GM23248 (cell line): ENCODE measurements around the gene PKHD1. TPM values are rescaled to one million over a fixed set of nuclear protein-coding genes. Genes with fewer than 3 reads are reported as not detected.

Experiments
- DNase-seq: peaks from one replicate; pipeline ENCODE4 v3.0.0-alpha.2; 2015
- H2AFZ ChIP-seq: fragments of 200-600 bp; sonication (generic); 2 replicates; pipeline ENCODE4 v1.6.1; 2016; ENCODE audit warnings: antibody characterized with exemption
- H3F3A ChIP-seq: fragments of 200-600 bp; sonication (generic); 2 replicates; pipeline ENCODE4 v1.6.1; 2016; ENCODE audit warnings: mild to moderate bottlenecking, antibody characterized with exemption, mixed run types; ENCODE audit not compliant: insufficient read depth
- H3K27ac ChIP-seq: fragments of 200-600 bp; sonication (generic); 2 replicates; pipeline ENCODE4 v1.5.1; 2016; ENCODE audit warnings: mild to moderate bottlenecking
- H3K27me3 ChIP-seq: fragments of 200-600 bp; sonication (generic); replicated peaks from 2 replicates; pipeline ENCODE4 v1.6.1; 2016; ENCODE audit warnings: mild to moderate bottlenecking; ENCODE audit not compliant: insufficient read depth
- H3K36me3 ChIP-seq: fragments of 200-600 bp; sonication (generic); 2 replicates; pipeline ENCODE4 v1.6.1; 2016; ENCODE audit warnings: low read depth, mild to moderate bottlenecking
- H3K4me1 ChIP-seq: fragments of 200-600 bp; sonication (generic); 2 replicates; pipeline ENCODE4 v1.6.1; 2016; ENCODE audit warnings: mild to moderate bottlenecking; ENCODE audit not compliant: insufficient read depth
- H3K4me2 ChIP-seq: fragments of 200-600 bp; sonication (generic); one replicate; pipeline ENCODE4 v1.6.1; 2016; ENCODE audit warnings: mild to moderate bottlenecking; ENCODE audit not compliant: unreplicated experiment
- H3K4me3 ChIP-seq: fragments of 200-600 bp; sonication (generic); 2 replicates; pipeline ENCODE4 v1.5.1; 2016; ENCODE audit warnings: mild to moderate bottlenecking
- H3K79me2 ChIP-seq: fragments of 200-600 bp; sonication (generic); 2 replicates; pipeline ENCODE4 v1.6.1; 2016; ENCODE audit warnings: mild to moderate bottlenecking; ENCODE audit not compliant: insufficient read depth
- H3K9ac ChIP-seq: fragments of 200-600 bp; sonication (generic); 2 replicates; pipeline ENCODE4 v1.6.1; 2016; ENCODE audit warnings: mild to moderate bottlenecking
- H3K9me2 ChIP-seq: fragments of 200-600 bp; sonication (generic); 2 replicates; pipeline ENCODE4 v1.6.1; 2016; ENCODE audit warnings: mixed run types, mild to moderate bottlenecking, moderate library complexity; ENCODE audit not compliant: insufficient read depth
- H3K9me3 ChIP-seq: fragments of 200-600 bp; sonication (generic); one replicate; pipeline ENCODE4 v1.6.1; 2017; ENCODE audit warnings: low read depth
- H4K20me1 ChIP-seq: fragments of 200-600 bp; sonication (generic); 2 replicates; pipeline ENCODE4 v1.6.0; 2016; ENCODE audit not compliant: insufficient read depth
- EZH2 ChIP-seq: fragments of 200-600 bp; sonication (generic); IDR thresholded peaks from 2 replicates; pipeline ENCODE4 v1.6.1; 2018; ENCODE audit warnings: antibody characterized with exemption, mild to moderate bottlenecking; ENCODE audit not compliant: insufficient read depth, poor library complexity, severe bottlenecking
- EZH2phosphoT487 ChIP-seq: fragments of 200-600 bp; sonication (generic); IDR thresholded peaks from 2 replicates; pipeline ENCODE4 v1.6.1; 2018; ENCODE audit warnings: antibody characterized with exemption, moderate library complexity, mild to moderate bottlenecking, low read depth; ENCODE audit not compliant: insufficient read depth
- WGBS, 2 experiments: methylation state at CpG; one replicate each; pipeline ENCODE4 v1.1.6; 2015 to 2017; ENCODE audit warnings: low lambda C conversion rate in 2 of 2, low coverage in 1 of 2; ENCODE audit errors: missing lambda C conversion rate in 2 of 2; 5-methylcytosine and 5-hydroxymethylcytosine counted together
- in situ Hi-C: fragments of 300-500 bp; cut with MboI; formaldehyde crosslinking; loops from 2 replicates; pipeline ENCODE4 v1.15.0; 2020
- polyA plus RNA-seq: library from polyadenylated mRNA; unstranded; fragments of >200 nt; fragmentation: Nextera tagmentation; extraction: Ambion mirVana; gene quantifications from 2 replicates; pipeline ENCODE4 v1.2.1, GENCODE V29; 2016
- total RNA-seq: library from RNA; depleted of rRNA; stranded (reverse); fragments of >200 nt; shearing (Covaris generic); gene quantifications from 2 replicates; pipeline ENCODE4 v1.2.3, GENCODE V29; 2014

Gene PKHD1
- total and polyA plus RNA-seq, 2 experiments from 2014 or later, result not detected

DNA sequence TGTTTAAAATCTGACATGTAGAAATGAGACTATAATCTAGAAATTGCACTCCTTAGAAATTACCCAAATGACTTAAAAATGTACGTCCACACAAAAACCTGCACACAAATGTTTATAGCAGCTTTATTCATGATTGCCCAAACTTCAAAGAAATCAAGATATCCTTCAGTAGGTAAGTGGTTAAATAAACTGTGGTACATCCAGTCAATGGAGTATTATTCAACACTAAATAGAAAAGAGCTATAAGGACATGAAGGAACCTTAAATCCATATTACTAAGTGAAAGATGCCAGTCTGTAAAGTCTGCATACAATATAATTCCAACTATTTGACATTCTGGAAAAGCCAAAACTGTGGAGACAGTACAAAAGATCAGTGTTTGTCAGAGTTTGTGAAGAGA lies 513.4 kb downstream of the PKHD1 start:
- Histone ChIP-seq H3K9ac (no peak overlapping the region), H3K9me2 (no peaks in the 10 kb centered on the region), H3K4me2 (no peak overlapping the region), H2AFZ (no peak overlapping the region), H3F3A (no peaks in the 10 kb centered on the region), H3K4me1 (no peaks in the 10 kb centered on the region), H3K27me3 (no peaks in the 10 kb centered on the region), H3K27ac (no peak overlapping the region), H3K79me2 (no peaks in the 10 kb centered on the region), H4K20me1 (no peaks in the 10 kb centered on the region), H3K36me3 (no peaks in the 10 kb centered on the region), H3K9me3 (no peaks in the 10 kb centered on the region), H3K4me3 (no peak overlapping the region)
- in situ Hi-C loops, result no loop called here
- DNase-seq, result no peak
- WGBS, 2 experiments, result 12 to 20% methylated on average over 1 of the region's 1 CpG
- no peak for TF ChIP-seq EZH2phosphoT487
- TF ChIP-seq EZH2, result no peak

DNA sequence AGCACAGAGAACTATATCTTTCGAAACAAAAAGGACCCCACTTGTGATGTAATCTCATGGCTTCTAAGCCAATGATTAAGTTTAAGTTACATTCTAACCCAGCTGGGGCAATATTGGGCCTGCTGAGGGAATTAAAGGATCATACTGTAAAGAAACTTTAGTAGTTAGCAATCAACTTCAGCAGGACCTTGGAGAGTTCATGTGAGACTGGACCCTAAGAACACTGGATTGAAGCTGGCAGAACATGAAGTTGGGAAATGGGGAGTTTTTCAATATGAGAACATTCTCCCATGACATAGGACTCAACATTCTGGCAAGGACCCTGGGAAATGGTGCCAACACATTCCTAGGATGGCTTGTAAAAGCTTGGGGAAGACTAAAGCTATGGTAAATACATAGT lies 516.2 kb downstream of the PKHD1 start:
- H2AFZ ChIP-seq, result no peak overlapping the region
- TF ChIP-seq EZH2 (no peak), EZH2phosphoT487 (no peak)
- H3K9me2 ChIP-seq, result no peaks in the 10 kb centered on the region
- no peaks in the 10 kb centered on the region for H3K36me3 ChIP-seq
- WGBS, 2 experiments, result 5 to 21% methylated on average over 1 of the region's 1 CpG
- in situ Hi-C loops, result no loop called here
- no peak overlapping the region for H3K9ac ChIP-seq
- H3K27me3 ChIP-seq, result no peaks in the 10 kb centered on the region
- no peaks in the 10 kb centered on the region for H3K9me3 ChIP-seq
- no peaks in the 10 kb centered on the region for H4K20me1 ChIP-seq
- H3K27ac ChIP-seq, result no peak overlapping the region
- no peaks in the 10 kb centered on the region for H3K4me1 ChIP-seq
- H3K79me2 ChIP-seq, result no peaks in the 10 kb centered on the region
- H3K4me2 ChIP-seq, result no peak overlapping the region
- H3F3A ChIP-seq, result no peaks in the 10 kb centered on the region
- DNase-seq, result no peak
- no peak overlapping the region for H3K4me3 ChIP-seq

DNA sequence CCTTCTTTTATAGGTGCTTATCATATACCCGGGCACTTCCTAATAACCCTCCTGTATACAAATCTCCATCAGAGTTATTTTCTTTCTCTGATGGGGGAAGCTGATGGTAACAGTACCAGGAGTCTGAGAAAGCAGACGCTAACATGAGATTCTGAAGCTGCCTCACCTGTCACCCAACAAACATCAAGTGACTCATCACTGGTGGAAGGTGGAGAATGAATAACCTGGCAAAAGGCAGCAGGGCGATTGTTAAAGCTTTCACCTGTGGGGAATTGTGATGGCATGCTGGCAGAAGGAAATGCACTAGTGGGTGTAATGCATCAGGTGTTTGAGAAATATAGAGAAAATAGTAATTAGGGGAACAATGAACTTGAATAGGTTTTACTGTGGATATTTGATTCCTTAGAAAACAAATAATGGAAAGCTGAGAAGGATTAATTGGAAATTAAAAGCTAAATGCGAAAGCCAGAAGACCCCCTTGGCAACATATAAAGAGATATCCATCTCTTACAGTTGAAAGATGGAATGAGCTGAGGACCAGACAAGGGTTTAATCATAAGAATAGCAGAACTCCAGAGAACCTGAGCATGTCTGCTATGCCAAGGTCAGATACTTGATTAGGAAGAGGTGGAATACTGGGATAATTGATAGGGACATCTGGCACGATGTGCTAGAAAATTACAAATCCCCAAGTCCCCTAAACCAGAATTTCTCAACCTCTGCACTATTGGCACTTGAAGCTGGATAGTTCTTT lies 517.1 kb downstream of the PKHD1 start:
- H3K4me2 ChIP-seq, result no peak overlapping the region
- TF ChIP-seq EZH2, result no peak
- no peak for TF ChIP-seq EZH2phosphoT487
- no peak overlapping the region for H3K27ac ChIP-seq
- H3K36me3 ChIP-seq, result no peaks in the 10 kb centered on the region
- H3K4me1 ChIP-seq, result no peaks in the 10 kb centered on the region
- 11 to 15% methylated on average over 5 of the region's 5 CpGs for WGBS, 2 experiments
- no peak overlapping the region for H2AFZ ChIP-seq
- no peak overlapping the region for H3K4me3 ChIP-seq
- no peaks in the 10 kb centered on the region for H3F3A ChIP-seq
- no peak for DNase-seq
- no peaks in the 10 kb centered on the region for H3K9me2 ChIP-seq
- H3K9me3 ChIP-seq, result no peaks in the 10 kb centered on the region
- no peaks in the 10 kb centered on the region for H3K79me2 ChIP-seq
- H3K9ac ChIP-seq, result no peak overlapping the region
- H3K27me3 ChIP-seq, result no peaks in the 10 kb centered on the region
- in situ Hi-C loops, result no loop called here
- H4K20me1 ChIP-seq, result no peaks in the 10 kb centered on the region

DNA sequence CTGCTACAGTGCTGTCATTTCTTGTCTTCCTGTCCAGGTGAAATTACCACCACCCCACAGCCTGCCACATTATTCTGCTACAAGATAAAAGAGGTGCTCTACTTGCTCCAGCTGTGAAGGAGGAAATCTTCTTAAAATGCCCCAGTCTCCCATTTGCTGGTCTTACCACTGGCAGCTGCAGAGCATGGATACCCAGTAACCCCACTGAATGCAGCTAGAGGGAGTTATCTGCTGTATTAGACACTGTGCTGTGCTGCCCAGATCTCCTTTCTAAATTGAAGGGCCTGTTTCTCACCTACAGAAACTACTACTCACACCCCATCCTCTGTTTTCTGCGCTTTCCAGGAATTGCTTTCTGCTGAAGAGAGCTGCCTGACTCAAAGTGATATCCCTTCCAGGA lies 517.8 kb downstream of the PKHD1 start:
- H3K4me3 ChIP-seq, result no peak overlapping the region
- in situ Hi-C loops, result no loop called here
- H3K9me2 ChIP-seq, result no peaks in the 10 kb centered on the region
- no peaks in the 10 kb centered on the region for H3K9me3 ChIP-seq
- no peak overlapping the region for H3K4me2 ChIP-seq
- no peaks in the 10 kb centered on the region for H3F3A ChIP-seq
- no peaks in the 10 kb centered on the region for H3K4me1 ChIP-seq
- no peak overlapping the region for H3K9ac ChIP-seq
- no peaks in the 10 kb centered on the region for H3K27me3 ChIP-seq
- H4K20me1 ChIP-seq, result no peaks in the 10 kb centered on the region
- no peak for DNase-seq
- WGBS, 2 experiments, result 15 to 17% methylated on average over 1 of the region's 1 CpG
- no peaks in the 10 kb centered on the region for H3K79me2 ChIP-seq
- H3K36me3 ChIP-seq, result no peaks in the 10 kb centered on the region
- no peak overlapping the region for H3K27ac ChIP-seq
- H2AFZ ChIP-seq, result no peak overlapping the region
- TF ChIP-seq EZH2 (no peak), EZH2phosphoT487 (no peak)

DNA sequence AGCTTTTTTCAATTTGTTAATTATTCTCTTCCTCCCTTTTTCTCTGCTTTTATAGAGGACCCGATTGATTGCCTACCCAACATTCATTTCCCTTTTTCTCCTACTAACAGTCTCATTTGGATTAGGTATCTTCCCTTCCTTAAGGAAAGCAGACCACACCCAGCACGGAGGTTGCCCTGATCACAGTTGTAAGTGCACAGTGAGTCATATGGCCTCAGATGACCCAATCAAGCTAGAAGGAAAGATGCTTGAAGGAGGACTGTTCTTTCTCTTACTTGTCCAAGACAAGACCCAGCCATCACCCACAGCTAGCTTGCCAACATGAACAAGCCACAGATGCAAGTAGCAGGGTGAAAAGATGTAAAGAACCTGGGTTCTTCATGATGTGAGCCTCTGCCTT lies 518.6 kb downstream of the PKHD1 start:
- Histone ChIP-seq H3K27me3 (no peaks in the 10 kb centered on the region), H3F3A (no peaks in the 10 kb centered on the region), H4K20me1 (no peaks in the 10 kb centered on the region), H3K9ac (no peak overlapping the region), H3K9me2 (no peaks in the 10 kb centered on the region), H2AFZ (no peak overlapping the region), H3K4me3 (no peak overlapping the region), H3K4me1 (no peaks in the 10 kb centered on the region), H3K36me3 (no peaks in the 10 kb centered on the region), H3K9me3 (no peaks in the 10 kb centered on the region), H3K79me2 (no peaks in the 10 kb centered on the region), H3K27ac (no peak overlapping the region), H3K4me2 (no peak overlapping the region)
- no peak for DNase-seq
- no peak for TF ChIP-seq EZH2phosphoT487
- no peak for TF ChIP-seq EZH2
- in situ Hi-C loops, result no loop called here
- 11 to 15% methylated on average over 2 of the region's 2 CpGs for WGBS, 2 experiments
